IgD-negative memory B cell (primary cell): ENCODE measurements around the gene ABHD16B. TPM values are rescaled to one million over a fixed set of nuclear protein-coding genes. Genes with fewer than 3 reads are reported as not detected.

Experiments
- H3K27ac Mint-ChIP-seq, 3 donors: one replicate each; pipeline ENCODE4 v1.8.0; 2020 to 2022; ENCODE audit warnings: mild to moderate bottlenecking in 3 of 3, mixed read lengths in 3 of 3, moderate library complexity in 1 of 3
- H3K27me3 Mint-ChIP-seq: one replicate; pipeline ENCODE4 v1.8.0; 2021; ENCODE audit warnings: mixed read lengths
- H3K36me3 Mint-ChIP-seq: one replicate; pipeline ENCODE4 v1.8.0; 2020; ENCODE audit warnings: mild to moderate bottlenecking, mixed read lengths
- H3K4me1 Mint-ChIP-seq, 3 donors: one replicate each; pipeline ENCODE4 v1.8.0; 2020 to 2022; ENCODE audit warnings: mixed read lengths in 3 of 3, mild to moderate bottlenecking in 1 of 3
- H3K4me3 Mint-ChIP-seq, 4 donors: one replicate each; pipeline ENCODE4 v1.8.0; 2020 to 2022; ENCODE audit warnings: mild to moderate bottlenecking in 4 of 4, mixed read lengths in 4 of 4, moderate library complexity in 3 of 4
- H3K9me3 Mint-ChIP-seq, 3 donors: one replicate each; pipeline ENCODE4 v1.8.0; 2020 to 2021; ENCODE audit warnings: mixed read lengths in 3 of 3, mild to moderate bottlenecking in 1 of 3
- polyA plus RNA-seq: library from polyadenylated mRNA; unstranded; fragments of 300-500 nt; fragmentation: Illumina TruSeq; gene quantifications from one replicate; pipeline ENCODE4 v1.2.3, GENCODE V29; 2021

Gene ABHD16B
- 0.19 TPM for polyA plus RNA-seq

- no peaks in the 10 kb centered on the region for H3K27me3 Mint-ChIP-seq
- peak within 1 kb of the TSS in 2 of 4 donors; percentile 32 to 44 for H3K4me3 Mint-ChIP-seq
- peaks cover 4% of the 10 kb centered on the region for H3K36me3 Mint-ChIP-seq
- peaks cover 16 to 32% (median 21%) of the 10 kb centered on the region in 3 donors for H3K4me1 Mint-ChIP-seq
- H3K9me3 Mint-ChIP-seq: no peaks in the 10 kb centered on the region
- H3K27ac Mint-ChIP-seq: peak within 1 kb of the TSS in 2 of 3 donors; percentile 59 to 82
These were observed at the start of gene ABHD16B for GRCh38 chr20:63861365-63861934. ABHD16B (plus strand) TSS chr20:63861498; CDS start chr20:63861541, 43 bp downstream.

- Mint-ChIP-seq H3K36me3 (no peaks in the 10 kb centered on the region), H3K27me3 (peaks cover 7% of the 10 kb centered on the region), H3K4me3 (no peak overlapping the region), H3K27ac (peak overlapping the region in 1 of 3 donors; percentile 62), H3K4me1 (peaks cover 0 to 2% (median 1%) of the 10 kb centered on the region in 3 donors), H3K9me3 (no peaks in the 10 kb centered on the region)
These were observed 46.2 kb upstream of the ABHD16B start for GRCh38 chr20:63814891-63815614.

GRCh38 chr20:63815615-63816253 lies 45.6 kb upstream of the ABHD16B start:
- Mint-ChIP-seq H3K4me3 (no peak overlapping the region), H3K27me3 (peaks cover 6% of the 10 kb centered on the region), H3K27ac (no peak overlapping the region), H3K36me3 (no peaks in the 10 kb centered on the region), H3K9me3 (no peaks in the 10 kb centered on the region), H3K4me1 (peaks cover 0 to 2% (median 1%) of the 10 kb centered on the region in 3 donors)

- Mint-ChIP-seq H3K27ac (no peak overlapping the region), H3K4me1 (peaks cover 0 to 5% (median 1%) of the 10 kb centered on the region in 3 donors), H3K27me3 (peaks cover 14% of the 10 kb centered on the region), H3K4me3 (peak overlapping the region in 2 of 4 donors; percentile 36 to 41), H3K36me3 (no peaks in the 10 kb centered on the region), H3K9me3 (no peaks in the 10 kb centered on the region)
These were observed 41.9 kb upstream of the ABHD16B start for GRCh38 chr20:63819224-63819921.

GRCh38 chr20:63821811-63822210 lies 39.5 kb upstream of the ABHD16B start:
- Mint-ChIP-seq H3K9me3 (no peaks in the 10 kb centered on the region), H3K27ac (peak overlapping the region in 1 of 3 donors; percentile 22), H3K4me1 (peaks cover 0 to 5% (median 1%) of the 10 kb centered on the region in 3 donors), H3K4me3 (no peak overlapping the region), H3K27me3 (peaks cover 25% of the 10 kb centered on the region), H3K36me3 (no peaks in the 10 kb centered on the region)

GRCh38 chr20:63822276-63822696 lies 39.0 kb upstream of the ABHD16B start:
- peaks cover 29% of the 10 kb centered on the region for H3K27me3 Mint-ChIP-seq

GRCh38 chr20:63823691-63824311 lies 37.5 kb upstream of the ABHD16B start:
- peaks cover 36% of the 10 kb centered on the region for H3K27me3 Mint-ChIP-seq
- H3K9me3 Mint-ChIP-seq: no peaks in the 10 kb centered on the region
- H3K4me1 Mint-ChIP-seq: peaks cover 0 to 5% (median 1%) of the 10 kb centered on the region in 3 donors
- H3K27ac Mint-ChIP-seq: no peak overlapping the region
- H3K36me3 Mint-ChIP-seq: no peaks in the 10 kb centered on the region
- H3K4me3 Mint-ChIP-seq: no peak overlapping the region

More at GRCh38 chr20:63822276-63822696, 39.0 kb upstream of the ABHD16B start:
- Mint-ChIP-seq H3K27ac (no peak overlapping the region), H3K4me3 (no peak overlapping the region), H3K36me3 (no peaks in the 10 kb centered on the region), H3K4me1 (peaks cover 0 to 5% (median 1%) of the 10 kb centered on the region in 3 donors), H3K9me3 (no peaks in the 10 kb centered on the region)

GRCh38 chr20:63825331-63826118 lies 35.8 kb upstream of the ABHD16B start:
- Mint-ChIP-seq H3K27me3 (peaks cover 49% of the 10 kb centered on the region), H3K4me1 (peaks cover 8 to 11% (median 9%) of the 10 kb centered on the region in 3 donors), H3K4me3 (no peak overlapping the region), H3K27ac (no peak overlapping the region), H3K9me3 (no peaks in the 10 kb centered on the region), H3K36me3 (no peaks in the 10 kb centered on the region)

GRCh38 chr20:63826753-63827152 lies 34.5 kb upstream of the ABHD16B start:
- Mint-ChIP-seq H3K27me3 (peaks cover 47% of the 10 kb centered on the region), H3K9me3 (no peaks in the 10 kb centered on the region), H3K4me3 (peak overlapping the region in 1 of 4 donors; percentile 32), H3K4me1 (peaks cover 8 to 10% (median 9%) of the 10 kb centered on the region in 3 donors), H3K36me3 (no peaks in the 10 kb centered on the region), H3K27ac (no peak overlapping the region)

GRCh38 chr20:63828124-63828523 lies 33.2 kb upstream of the ABHD16B start:
- H3K27ac Mint-ChIP-seq: no peak overlapping the region
- H3K9me3 Mint-ChIP-seq: no peaks in the 10 kb centered on the region
- H3K4me3 Mint-ChIP-seq: peak overlapping the region in 1 of 4 donors; percentile 50
- no peaks in the 10 kb centered on the region for H3K36me3 Mint-ChIP-seq
- H3K27me3 Mint-ChIP-seq: peaks cover 46% of the 10 kb centered on the region
- peaks cover 8 to 9% (median 8%) of the 10 kb centered on the region in 3 donors for H3K4me1 Mint-ChIP-seq

GRCh38 chr20:63828545-63828944 lies 32.8 kb upstream of the ABHD16B start:
- Mint-ChIP-seq H3K27ac (peak overlapping the region in 1 of 3 donors; percentile 69), H3K36me3 (no peaks in the 10 kb centered on the region), H3K4me1 (peaks cover 8 to 9% (median 8%) of the 10 kb centered on the region in 3 donors), H3K9me3 (no peaks in the 10 kb centered on the region), H3K4me3 (peak overlapping the region in 1 of 4 donors; percentile 53), H3K27me3 (peaks cover 47% of the 10 kb centered on the region)

- Mint-ChIP-seq H3K4me1 (peaks cover 8 to 9% (median 8%) of the 10 kb centered on the region in 3 donors), H3K27ac (peak overlapping the region in 1 of 3 donors; percentile 69), H3K36me3 (no peaks in the 10 kb centered on the region), H3K9me3 (no peaks in the 10 kb centered on the region), H3K27me3 (peaks cover 48% of the 10 kb centered on the region), H3K4me3 (peak overlapping the region in 3 of 4 donors; percentile 25 to 53 (median 45))
These were observed 32.3 kb upstream of the ABHD16B start for GRCh38 chr20:63828951-63829350.

- H3K4me1 Mint-ChIP-seq: peaks cover 8 to 9% (median 8%) of the 10 kb centered on the region in 3 donors
These were observed 31.7 kb upstream of the ABHD16B start for GRCh38 chr20:63829603-63829944.

More at GRCh38 chr20:63829603-63829944, 31.7 kb upstream of the ABHD16B start:
- Mint-ChIP-seq H3K27ac (peak overlapping the region in 2 of 3 donors; percentile 16 to 39), H3K4me3 (peak overlapping the region; percentile 83 to 91 (median 87)), H3K36me3 (no peaks in the 10 kb centered on the region), H3K9me3 (no peaks in the 10 kb centered on the region), H3K27me3 (peaks cover 48% of the 10 kb centered on the region)
